Tibial artery (tissue), 4 donors: Measurements from ENCODE around the gene PGLYRP1.
A peak's percentile ranks its signal among the peaks of the same experiment; 100 is the strongest.

Experiments
- DNase-seq, 2 donors: peaks; one replicate each; pipeline ENCODE4 v3.0.0-alpha.2; 2019
- H3K27ac ChIP-seq, 2 donors: fragments of 200-600 bp; sonication (generic) in 1 of 2; 1 replicate in 1 of 2; 2 replicates in 1 of 2; pipeline ENCODE4 v1.5.1; 2018 to 2019; ENCODE audit warnings: mild to moderate bottlenecking in 1 of 2
- H3K27me3 ChIP-seq, 2 donors: fragments of 200-600 bp; sonication (generic) in 1 of 2; one replicate each; pipeline versions ENCODE4 v1.5.1 to v1.6.0; 2016 to 2019
- H3K36me3 ChIP-seq, 3 donors: fragments of 200-600 bp; sonication (generic) in 2 of 3; one replicate each; pipeline ENCODE4 v1.5.1; 2016 to 2019; ENCODE audit warnings: mild to moderate bottlenecking in 2 of 3
- H3K4me1 ChIP-seq, 4 donors: fragments of 200-600 bp; sonication (generic) in 2 of 4; 1 replicate in 3 of 4; 2 replicates in 1 of 4; pipeline ENCODE4 v1.5.1; 2016 to 2019
- H3K4me3 ChIP-seq, 2 donors: fragments of 200-600 bp; sonication (generic) in 1 of 2; 1 replicate in 1 of 2; 2 replicates in 1 of 2; pipeline ENCODE4 v1.5.1; 2018 to 2019; ENCODE audit warnings: mild to moderate bottlenecking in 2 of 2
- H3K9me3 ChIP-seq, 3 donors: fragments of 200-600 bp; sonication (generic) in 1 of 3; one replicate each; pipeline ENCODE4 v1.5.1; 2016 to 2019
- CTCF ChIP-seq, 2 experiments: fragments of 200-600 bp in 1 of 2; fragments of 450-650 bp in 1 of 2; IDR thresholded peaks; one replicate each; pipeline ENCODE4 v1.5.1; 2017 to 2019; ENCODE audit warnings: antibody characterized with exemption in 2 of 2, mild to moderate bottlenecking in 1 of 2, moderate library complexity in 1 of 2
- intact Hi-C: fragments of 100-400 bp; cut with DNase I; formaldehyde crosslinking; loops from one replicate; pipeline ENCODE4 v1.15.0; 2023; ENCODE audit warnings: low total_unique reads

The PGLYRP1 gene

GRCh38 chr19:46000491-46001246, 22.2 kb downstream of the PGLYRP1 start:
- Histone ChIP-seq H3K4me3 (peak overlapping the region in 1 of 2 donors; percentile 18), H3K27ac (no peak overlapping the region), H3K4me1 (peaks cover 0 to 23% (median 19%) of the 10 kb centered on the region in 4 donors), H3K9me3 (no peaks in the 10 kb centered on the region), H3K36me3 (peaks cover 0 to 21% (median 19%) of the 10 kb centered on the region in 3 donors), H3K27me3 (peaks cover 0 to 23% of the 10 kb centered on the region in 2 donors)
- intact Hi-C loops = no loop called here
- DNase-seq = no peak
- no peak for TF ChIP-seq CTCF (IDR thresholded peaks at IDR 0.05)

- intact Hi-C loops = loop anchor here (10.0 kb wide), 1 partner anchor 75 kb away; no protein-coding TSS in a partner anchor
- Histone ChIP-seq H3K4me1 (peaks cover 0 to 26% (median 20%) of the 10 kb centered on the region in 4 donors), H3K4me3 (no peak overlapping the region)
Measured at GRCh38 chr19:45999653-46000121, 23.2 kb downstream of the PGLYRP1 start.

GRCh38 chr19:45998834-45999233, 24.0 kb downstream of the PGLYRP1 start:
- intact Hi-C loops = loop anchor here (10.0 kb wide), 1 partner anchor 74 kb away; no protein-coding TSS in a partner anchor
- H3K27me3 ChIP-seq = peaks cover 0 to 23% of the 10 kb centered on the region in 2 donors
- TF ChIP-seq CTCF (IDR thresholded peaks at IDR 0.05) = no peak

More at GRCh38 chr19:45999653-46000121, 23.2 kb downstream of the PGLYRP1 start:
- H3K36me3 ChIP-seq = peaks cover 0 to 21% (median 19%) of the 10 kb centered on the region in 3 donors
- no peaks in the 10 kb centered on the region for H3K9me3 ChIP-seq
- DNase-seq = no peak
- TF ChIP-seq CTCF (IDR thresholded peaks at IDR 0.05) = no peak
- peaks cover 0 to 23% of the 10 kb centered on the region in 2 donors for H3K27me3 ChIP-seq
- no peak overlapping the region for H3K27ac ChIP-seq

GRCh38 chr19:45996933-45997332, 25.9 kb downstream of the PGLYRP1 start:
- intact Hi-C loops = loop anchor here (10.0 kb wide), 1 partner anchor 72 kb away; no protein-coding TSS in a partner anchor
- no peak for TF ChIP-seq CTCF (IDR thresholded peaks at IDR 0.05)
- Histone ChIP-seq H3K4me1 (peaks cover 0 to 30% (median 20%) of the 10 kb centered on the region in 4 donors), H3K9me3 (no peaks in the 10 kb centered on the region), H3K4me3 (no peak overlapping the region), H3K27me3 (peaks cover 0 to 23% of the 10 kb centered on the region in 2 donors), H3K27ac (no peak overlapping the region), H3K36me3 (peaks cover 0 to 8% (median 0%) of the 10 kb centered on the region in 3 donors)
- no peak for DNase-seq

More at GRCh38 chr19:45998834-45999233, 24.0 kb downstream of the PGLYRP1 start:
- peaks cover 0 to 19% (median 12%) of the 10 kb centered on the region in 3 donors for H3K36me3 ChIP-seq
- no peak overlapping the region for H3K27ac ChIP-seq
- peaks cover 0 to 30% (median 20%) of the 10 kb centered on the region in 4 donors for H3K4me1 ChIP-seq
- no peaks in the 10 kb centered on the region for H3K9me3 ChIP-seq
- no peak overlapping the region for H3K4me3 ChIP-seq
- DNase-seq = no peak

GRCh38 chr19:45995715-45996385, 27.0 kb downstream of the PGLYRP1 start:
- peaks cover 0 to 25% of the 10 kb centered on the region in 2 donors for H3K27me3 ChIP-seq
- H3K4me3 ChIP-seq = peak overlapping the region; percentile 74 to 85
- intact Hi-C loops = loop anchor here (10.0 kb wide), 1 partner anchor 71 kb away; no protein-coding TSS in a partner anchor
- no peaks in the 10 kb centered on the region for H3K9me3 ChIP-seq
- H3K4me1 ChIP-seq = peaks cover 0 to 29% (median 18%) of the 10 kb centered on the region in 4 donors
- TF ChIP-seq CTCF (IDR thresholded peaks at IDR 0.05) = no peak
- peaks cover 0 to 8% (median 0%) of the 10 kb centered on the region in 3 donors for H3K36me3 ChIP-seq
- peak overlapping the region; percentile 76 to 82 for H3K27ac ChIP-seq
- DNase-seq = no peak
